GM12874 (cell line): ENCODE results near the gene DISP3.

Experiments
- CTCF ChIP-seq: IDR thresholded peaks from 2 replicates; pipeline ENCODE4 v1.5.1; 2011; ENCODE audit warnings: low read depth, mild to moderate bottlenecking, control low read depth, low read length, moderate library complexity; ENCODE audit not compliant: insufficient read depth

The DISP3 gene

GRCh38 chr1:11523261-11523660 lies 44.3 kb downstream of the DISP3 start:
- TF ChIP-seq CTCF = no peak

- no peak for TF ChIP-seq CTCF
Observed at GRCh38 chr1:11523746-11524464, 45.0 kb downstream of the DISP3 start.

GRCh38 chr1:11524465-11525150 lies 45.7 kb downstream of the DISP3 start:
- TF ChIP-seq CTCF = no peak

GRCh38 chr1:11525151-11525505 lies 46.2 kb downstream of the DISP3 start:
- TF ChIP-seq CTCF = no peak

GRCh38 chr1:11525516-11525915 lies 46.6 kb downstream of the DISP3 start:
- no peak for TF ChIP-seq CTCF

GRCh38 chr1:11526071-11526895 lies 47.3 kb downstream of the DISP3 start:
- TF ChIP-seq CTCF = no peak

GRCh38 chr1:11527541-11528452 lies 48.8 kb downstream of the DISP3 start:
- TF ChIP-seq CTCF = no peak
